Measurements from ENCODE around the gene WDR12.

GRCh38 chr2:202933139-202933510 is 21.7 kb upstream of the WDR12 start:
- TF ChIP-seq, protein P1, sequence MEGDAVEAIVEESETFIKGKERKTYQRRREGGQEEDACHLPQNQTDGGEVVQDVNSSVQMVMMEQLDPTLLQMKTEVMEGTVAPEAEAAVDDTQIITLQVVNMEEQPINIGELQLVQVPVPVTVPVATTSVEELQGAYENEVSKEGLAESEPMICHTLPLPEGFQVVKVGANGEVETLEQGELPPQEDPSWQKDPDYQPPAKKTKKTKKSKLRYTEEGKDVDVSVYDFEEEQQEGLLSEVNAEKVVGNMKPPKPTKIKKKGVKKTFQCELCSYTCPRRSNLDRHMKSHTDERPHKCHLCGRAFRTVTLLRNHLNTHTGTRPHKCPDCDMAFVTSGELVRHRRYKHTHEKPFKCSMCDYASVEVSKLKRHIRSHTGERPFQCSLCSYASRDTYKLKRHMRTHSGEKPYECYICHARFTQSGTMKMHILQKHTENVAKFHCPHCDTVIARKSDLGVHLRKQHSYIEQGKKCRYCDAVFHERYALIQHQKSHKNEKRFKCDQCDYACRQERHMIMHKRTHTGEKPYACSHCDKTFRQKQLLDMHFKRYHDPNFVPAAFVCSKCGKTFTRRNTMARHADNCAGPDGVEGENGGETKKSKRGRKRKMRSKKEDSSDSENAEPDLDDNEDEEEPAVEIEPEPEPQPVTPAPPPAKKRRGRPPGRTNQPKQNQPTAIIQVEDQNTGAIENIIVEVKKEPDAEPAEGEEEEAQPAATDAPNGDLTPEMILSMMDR (conservative IDR thresholded peaks at IDR 0.05; ENCODE audit: low read length) = no peak
- TF ChIP-seq EZH2phosphoT487 (IDR thresholded peaks at IDR 0.05; ENCODE audit: borderline replicate concordance, low read depth, low read length) = no peak

Data from OCI-LY7 (cell line).